BLaER1 treated with 17β-estradiol and CSF1 and Interleukin-3, amounts not matched to agents 10 nM and 100 nM (cell line): ENCODE data around the gene RERE.

Experiments used
- H3K27ac ChIP-seq, 11 experiments: shearing (Covaris generic); formaldehyde crosslinking; 2 replicates each; pipeline ENCODE4 v1.8.1; 2022
- H3K27me3 ChIP-seq, 11 experiments: shearing (Covaris generic); formaldehyde crosslinking; 2 replicates each; pipeline ENCODE4 v1.8.1; 2022
- H3K36me3 ChIP-seq, 11 experiments: shearing (Covaris generic); formaldehyde crosslinking; 2 replicates each; pipeline ENCODE4 v1.8.1; 2022
- H3K4me1 ChIP-seq, 10 experiments: shearing (Covaris generic); formaldehyde crosslinking; 2 replicates each; pipeline ENCODE4 v1.8.1; 2022
- H3K4me2 ChIP-seq, 11 experiments: shearing (Covaris generic); formaldehyde crosslinking; 2 replicates each; pipeline ENCODE4 v1.8.1; 2022
- H3K4me3 ChIP-seq, 10 experiments: shearing (Covaris generic); formaldehyde crosslinking; 2 replicates each; pipeline ENCODE4 v1.8.1; 2022
- H3K9ac ChIP-seq, 11 experiments: shearing (Covaris generic); formaldehyde crosslinking; 2 replicates each; pipeline ENCODE4 v1.8.1; 2022
- H3K9me3 ChIP-seq, 11 experiments: shearing (Covaris generic); formaldehyde crosslinking; replicated peaks in 1 of 11; 2 replicates each; pipeline ENCODE4 v1.8.1; 2022
- H4K20me1 ChIP-seq, 11 experiments: shearing (Covaris generic); formaldehyde crosslinking; 2 replicates each; pipeline ENCODE4 v1.8.1; 2022
- Cebpa-rat ChIP-seq, 11 experiments: shearing (Covaris generic); IDR thresholded peaks; 2 replicates each; pipeline ENCODE4 v1.8.1; 2022

RERE gene

DNA sequence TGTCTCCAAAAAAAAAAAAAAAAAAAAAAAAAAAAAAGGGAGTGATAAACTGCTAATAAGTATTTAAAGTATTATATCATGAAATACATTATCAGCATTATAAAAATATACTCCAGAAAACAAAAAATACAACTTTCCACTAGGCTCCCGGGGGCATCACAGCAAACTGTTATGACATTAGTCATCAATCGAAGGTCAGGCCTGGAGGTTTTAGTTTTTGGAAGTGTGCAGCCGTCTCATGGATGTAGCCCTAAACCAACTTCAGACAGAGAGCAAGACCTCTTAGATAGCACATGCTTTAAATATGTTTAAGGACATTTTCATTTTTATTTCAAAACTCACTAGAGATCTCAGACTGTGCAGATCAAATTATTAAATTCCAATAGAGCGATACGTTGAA lies 106.3 kb downstream of the RERE start:
- Histone ChIP-seq H4K20me1 (no peaks in the 10 kb centered on the region; a peak in 2 of 22 replicates), H3K4me1 (peaks cover 47 to 78% (median 62%) of the 10 kb centered on the region in 10 experiments), H3K9ac (peak overlapping the region; percentile 2 to 85 (median 79); a peak in 20 of 22 replicates), H3K27me3 (no peaks in the 10 kb centered on the region), H3K4me3 (no peak overlapping the region), H3K27ac (peak overlapping the region; percentile 85 to 98 (median 92); a peak in 20 of 22 replicates), H3K9me3 (no peaks in the 10 kb centered on the region; a peak in 2 of 22 replicates), H3K4me2 (peak overlapping the region; percentile 47 to 91 (median 77); a peak in 21 of 22 replicates), H3K36me3 (0 out of 22 replicates have a peak, but pooled peaks cover 0 to 9% (median 0%) of the 10 kb centered on the region in 11 experiments)
- TF ChIP-seq Cebpa-rat (IDR thresholded peaks at IDR 0.05), result no peak

DNA sequence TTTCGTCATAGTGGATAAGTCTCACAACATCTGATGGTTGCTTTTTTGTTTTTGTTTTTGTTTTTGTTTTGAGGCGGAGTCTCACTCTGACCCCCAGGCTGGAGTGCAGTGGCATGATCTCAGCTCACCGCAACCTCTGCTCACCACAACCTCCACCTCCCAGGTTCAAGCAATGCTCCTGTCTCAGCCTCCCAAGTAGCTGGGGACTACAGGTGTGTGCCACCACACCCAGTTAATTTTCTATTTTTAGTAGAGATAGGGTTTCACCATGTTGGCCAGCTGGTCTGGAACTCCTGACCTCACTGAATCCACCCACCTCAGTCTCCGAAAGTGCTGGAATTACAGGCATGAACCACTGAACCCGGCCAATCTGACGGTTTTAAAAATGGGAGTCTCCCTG lies 109.2 kb downstream of the RERE start:
- Histone ChIP-seq H3K4me3 (no peak overlapping the region), H3K4me2 (no peak overlapping the region), H3K36me3 (0 out of 22 replicates have a peak, but pooled peaks cover 0 to 9% (median 0%) of the 10 kb centered on the region in 11 experiments), H3K27ac (0 out of 22 replicates have a peak overlapping the region, but pooled peaks of 1 of the 11 experiments have one; percentile 18), H3K4me1 (peaks cover 43 to 75% (median 58%) of the 10 kb centered on the region in 10 experiments), H4K20me1 (peaks cover 0 to 6% (median 0%) of the 10 kb centered on the region in 11 experiments; a peak in 4 of 22 replicates), H3K9ac (no peak overlapping the region), H3K27me3 (no peaks in the 10 kb centered on the region), H3K9me3 (no peaks in the 10 kb centered on the region; a peak in 1 of 22 replicates)
- TF ChIP-seq Cebpa-rat (IDR thresholded peaks at IDR 0.05), result no peak

DNA sequence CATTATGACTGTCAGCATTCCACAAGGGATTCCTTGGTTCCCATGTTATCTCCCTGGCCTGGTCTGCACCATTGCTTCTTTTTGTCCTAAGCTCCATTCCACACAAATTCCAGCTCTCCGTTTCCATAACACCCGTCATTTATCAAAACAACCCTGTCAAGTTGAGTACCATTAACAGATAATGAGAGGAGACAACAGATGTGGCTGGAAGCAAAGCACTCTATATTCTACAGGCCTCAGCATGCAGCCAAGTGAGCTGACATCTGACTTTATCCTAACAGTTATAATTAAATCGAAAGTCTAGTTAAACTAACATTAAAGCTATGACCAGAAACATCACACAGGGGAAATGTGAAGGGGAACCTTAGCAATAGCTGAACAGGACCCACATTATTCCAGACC lies 110.4 kb downstream of the RERE start:
- Histone ChIP-seq H3K36me3 (0 out of 22 replicates have a peak, but pooled peaks cover 0 to 9% (median 0%) of the 10 kb centered on the region in 11 experiments), H3K4me1 (peaks cover 35 to 64% (median 47%) of the 10 kb centered on the region in 10 experiments), H3K9me3 (no peaks in the 10 kb centered on the region; a peak in 1 of 22 replicates), H3K27me3 (no peaks in the 10 kb centered on the region), H3K9ac (no peak overlapping the region), H3K4me3 (no peak overlapping the region), H3K27ac (0 out of 22 replicates have a peak overlapping the region, but pooled peaks of 1 of the 11 experiments have one; percentile 26), H4K20me1 (peaks cover 0 to 6% (median 0%) of the 10 kb centered on the region in 11 experiments; a peak in 4 of 22 replicates), H3K4me2 (no peak overlapping the region)
- TF ChIP-seq Cebpa-rat (IDR thresholded peaks at IDR 0.05), result no peak

DNA sequence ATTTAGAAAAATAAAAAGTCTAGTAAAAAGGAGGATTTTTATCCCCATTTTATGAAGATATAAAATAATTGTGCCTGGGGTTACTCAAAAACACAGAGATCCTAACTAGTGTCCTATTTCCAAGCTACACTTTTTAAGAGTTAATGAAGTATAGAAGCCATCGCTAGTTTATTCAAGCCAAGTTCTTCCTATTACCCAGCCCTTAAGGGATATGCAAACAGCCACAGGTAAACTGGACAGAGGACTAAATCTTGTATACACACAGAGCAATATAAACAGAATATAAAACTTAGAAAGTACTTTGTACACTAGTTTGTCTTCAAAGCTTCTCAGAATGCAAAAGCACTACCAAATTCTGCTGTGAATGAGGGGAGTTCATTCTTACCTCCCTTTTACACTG lies 111.1 kb downstream of the RERE start:
- Histone ChIP-seq H3K27ac (0 out of 22 replicates have a peak overlapping the region, but pooled peaks of 2 of the 11 experiments have one; percentile 1 to 7), H3K4me2 (no peak overlapping the region; a peak in 1 of 22 replicates), H3K9me3 (no peaks in the 10 kb centered on the region; a peak in 1 of 22 replicates)

DNA sequence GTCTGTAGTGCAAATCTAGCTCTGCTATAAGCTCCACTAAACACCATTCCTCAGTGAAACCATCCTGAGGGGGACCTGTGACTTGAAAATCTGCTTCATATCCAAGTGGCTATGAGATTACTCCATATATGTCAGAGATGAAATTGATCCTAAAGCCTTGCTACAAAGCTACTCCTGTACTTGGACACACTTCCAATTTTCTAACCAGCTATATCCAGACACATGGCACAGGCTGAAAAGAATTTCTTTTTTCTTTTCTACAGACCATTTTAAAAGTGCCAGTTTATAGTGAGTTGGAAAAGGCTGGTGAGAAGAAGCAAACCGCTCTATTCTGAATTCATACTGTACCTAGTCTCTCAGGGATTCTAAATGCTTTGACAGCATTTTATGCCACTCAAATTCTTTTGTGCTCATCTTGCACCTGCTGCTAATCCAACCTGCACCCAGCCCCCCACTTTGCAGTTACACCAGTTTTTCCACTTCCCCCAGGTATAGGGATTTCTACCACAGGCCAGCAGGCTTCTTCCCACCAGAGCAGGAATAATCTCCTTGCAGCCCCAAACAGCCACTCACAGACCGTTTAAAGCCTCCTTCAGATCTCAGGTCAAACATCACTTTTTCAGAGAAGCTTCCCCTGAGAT lies 112.5 kb downstream of the RERE start:
- Histone ChIP-seq H3K4me2 (peak overlapping the region; percentile 40 to 94 (median 86)), H4K20me1 (peaks cover 0 to 19% (median 5%) of the 10 kb centered on the region in 11 experiments; a peak in 8 of 22 replicates), H3K9me3 (no peaks in the 10 kb centered on the region; a peak in 1 of 22 replicates), H3K36me3 (0 out of 22 replicates have a peak, but pooled peaks cover 0 to 11% (median 0%) of the 10 kb centered on the region in 11 experiments), H3K4me3 (no peak overlapping the region), H3K27me3 (no peaks in the 10 kb centered on the region), H3K4me1 (peaks cover 29 to 54% (median 37%) of the 10 kb centered on the region in 10 experiments), H3K9ac (peak overlapping the region in 5 of 11 experiments; percentile 4 to 60 (median 33); a peak in 8 of 22 replicates), H3K27ac (peak overlapping the region in 7 of 11 experiments; percentile 12 to 100 (median 95); a peak in 13 of 22 replicates)
- TF ChIP-seq Cebpa-rat (IDR thresholded peaks at IDR 0.05), result no peak

More for the DNA sequence above, 111.1 kb downstream of the RERE start:
- Histone ChIP-seq H4K20me1 (peaks cover 0 to 7% (median 0%) of the 10 kb centered on the region in 11 experiments; a peak in 5 of 22 replicates), H3K4me3 (no peak overlapping the region), H3K4me1 (peaks cover 28 to 57% (median 40%) of the 10 kb centered on the region in 10 experiments), H3K36me3 (0 out of 22 replicates have a peak, but pooled peaks cover 0 to 9% (median 0%) of the 10 kb centered on the region in 11 experiments), H3K27me3 (no peaks in the 10 kb centered on the region), H3K9ac (no peak overlapping the region)
- no peak for TF ChIP-seq Cebpa-rat (IDR thresholded peaks at IDR 0.05)

DNA sequence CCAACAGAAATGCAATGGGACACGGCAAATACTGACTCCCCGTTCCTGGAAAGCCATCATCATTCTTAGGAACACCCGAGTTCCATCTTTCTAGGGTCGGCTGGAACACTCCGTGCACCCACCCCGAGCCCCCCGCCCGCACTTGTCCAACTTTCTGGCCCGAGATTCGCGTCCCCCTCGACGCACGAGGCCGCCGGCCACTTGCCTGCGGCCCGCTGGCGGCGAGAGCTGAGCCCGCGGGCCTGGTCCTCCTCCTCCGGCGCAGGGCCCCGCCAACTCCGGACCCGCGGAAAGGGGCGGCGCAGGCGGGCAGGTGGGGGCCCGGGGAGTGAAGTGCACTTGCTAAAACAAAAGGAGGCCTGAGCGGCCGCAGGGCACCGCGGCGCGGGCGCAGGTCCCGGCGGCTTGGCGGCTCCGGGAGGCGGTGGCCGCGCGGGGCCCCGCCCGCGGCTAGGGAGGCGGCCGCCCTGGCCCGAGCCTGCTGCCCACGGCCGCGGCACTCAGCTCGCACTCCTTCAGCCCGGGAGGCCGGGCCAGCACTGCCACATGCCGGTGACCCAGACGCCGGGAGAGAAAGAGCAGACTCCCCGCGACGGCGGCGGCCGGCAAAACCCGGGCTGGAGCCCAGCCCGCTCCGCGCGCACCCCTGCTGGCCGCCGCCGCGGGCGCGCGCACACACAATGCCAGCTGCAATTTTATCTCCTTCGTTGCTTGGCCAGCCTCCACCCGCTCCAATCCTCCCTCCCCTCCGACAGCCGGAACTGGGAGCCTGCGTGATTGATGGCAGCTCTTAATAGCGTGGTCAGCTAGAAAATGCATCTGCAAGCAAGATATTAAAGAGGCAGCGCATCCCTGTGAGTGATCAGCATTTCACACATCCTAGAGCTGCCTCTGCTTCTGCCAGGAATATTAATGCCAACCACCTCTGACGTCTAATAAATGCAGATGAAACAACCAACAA lies 114.3 kb downstream of the RERE start:
- H4K20me1 ChIP-seq, result peaks cover 0 to 35% (median 12%) of the 10 kb centered on the region in 11 experiments; a peak in 11 of 22 replicates
- peak overlapping the region; percentile 70 to 96 (median 86) for H3K4me3 ChIP-seq
- H3K36me3 ChIP-seq, result peaks cover 0 to 20% (median 6%) of the 10 kb centered on the region in 11 experiments; a peak in 11 of 22 replicates
- H3K27me3 ChIP-seq, result no peaks in the 10 kb centered on the region
- peak overlapping the region; percentile 89 to 100 (median 99) for H3K9ac ChIP-seq
- H3K9me3 ChIP-seq, result no peaks in the 10 kb centered on the region; a peak in 1 of 22 replicates
- peak overlapping the region; percentile 75 to 97 (median 90) for H3K4me2 ChIP-seq
- peak overlapping the region; percentile 83 to 100 (median 96) for H3K27ac ChIP-seq
- no peak for TF ChIP-seq Cebpa-rat (IDR thresholded peaks at IDR 0.05)
- peaks cover 47 to 68% (median 54%) of the 10 kb centered on the region in 10 experiments for H3K4me1 ChIP-seq

DNA sequence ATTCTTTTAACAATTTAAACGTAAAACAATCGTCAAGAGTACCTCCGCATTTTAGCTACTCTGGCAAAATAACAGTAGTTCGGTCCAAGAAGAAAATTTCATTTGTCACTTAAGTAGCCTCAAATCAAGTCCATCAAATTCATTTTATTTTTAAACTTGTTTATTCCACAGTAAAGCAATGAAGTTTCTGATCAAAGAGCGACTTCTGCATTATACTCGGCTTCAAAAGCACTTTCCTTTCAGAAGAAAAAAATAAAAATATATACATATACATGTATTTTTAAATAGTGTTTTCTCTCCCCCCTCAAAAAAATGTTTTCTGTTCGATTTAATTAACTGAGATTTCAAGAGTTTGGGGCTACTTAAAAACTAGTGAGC lies 115.0 kb downstream of the RERE start:
- peak overlapping the region; percentile 75 to 97 (median 90) for H3K4me2 ChIP-seq
- peaks cover 0 to 42% (median 15%) of the 10 kb centered on the region in 11 experiments; a peak in 11 of 22 replicates for H4K20me1 ChIP-seq
- peak overlapping the region; percentile 89 to 100 (median 99) for H3K9ac ChIP-seq
- peaks cover 0 to 26% (median 6%) of the 10 kb centered on the region in 11 experiments; a peak in 11 of 22 replicates for H3K36me3 ChIP-seq
- peaks cover 0 to under 1% (median 0%) of the 10 kb centered on the region in 11 experiments; a peak in 1 of 22 replicates for H3K9me3 ChIP-seq
- H3K27me3 ChIP-seq, result no peaks in the 10 kb centered on the region
- H3K4me1 ChIP-seq, result peaks cover 49 to 70% (median 57%) of the 10 kb centered on the region in 10 experiments
- peak overlapping the region; percentile 70 to 96 (median 86) for H3K4me3 ChIP-seq
- H3K27ac ChIP-seq, result peak overlapping the region; percentile 83 to 100 (median 96)
- no peak for TF ChIP-seq Cebpa-rat (IDR thresholded peaks at IDR 0.05)
